GM21528 (cell line): Measurements from ENCODE around the gene NHP2.

Experiments
- ATAC-seq: cut with Tn5 transposase; IDR thresholded peaks from one replicate; pipeline ENCODE4 v1.9.1; 2021; ENCODE audit warnings: mild to moderate bottlenecking, moderate library complexity; ENCODE audit not compliant: unreplicated experiment, low FRiP score

The NHP2 gene

GRCh38 chr5:178177569-178177968, 23.9 kb upstream of the NHP2 start:
- ATAC-seq: no peak

GRCh38 chr5:178176791-178177190, 23.1 kb upstream of the NHP2 start:
- no peak for ATAC-seq

DNA sequence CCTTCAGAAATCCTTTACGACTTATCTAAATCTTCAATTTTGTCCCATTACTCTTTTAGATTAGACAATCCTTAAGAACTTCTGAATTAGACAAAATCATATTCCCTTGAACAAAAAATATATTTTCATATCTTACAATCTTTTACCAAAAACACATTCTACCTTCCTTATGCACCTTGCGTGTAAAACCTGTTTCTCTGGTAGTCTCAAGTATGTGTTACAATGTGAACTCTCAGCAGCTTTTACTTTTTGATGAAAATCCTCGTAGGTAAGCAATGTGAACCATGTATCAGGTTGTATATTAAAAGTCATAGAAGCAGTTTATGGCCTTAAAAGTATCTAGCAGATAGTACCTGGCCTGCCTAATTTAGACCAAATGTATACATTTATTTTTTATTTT, 20.8 kb upstream of the NHP2 start:
- ATAC-seq: no peak

GRCh38 chr5:178170455-178170854, 16.8 kb upstream of the NHP2 start:
- ATAC-seq: no peak

DNA sequence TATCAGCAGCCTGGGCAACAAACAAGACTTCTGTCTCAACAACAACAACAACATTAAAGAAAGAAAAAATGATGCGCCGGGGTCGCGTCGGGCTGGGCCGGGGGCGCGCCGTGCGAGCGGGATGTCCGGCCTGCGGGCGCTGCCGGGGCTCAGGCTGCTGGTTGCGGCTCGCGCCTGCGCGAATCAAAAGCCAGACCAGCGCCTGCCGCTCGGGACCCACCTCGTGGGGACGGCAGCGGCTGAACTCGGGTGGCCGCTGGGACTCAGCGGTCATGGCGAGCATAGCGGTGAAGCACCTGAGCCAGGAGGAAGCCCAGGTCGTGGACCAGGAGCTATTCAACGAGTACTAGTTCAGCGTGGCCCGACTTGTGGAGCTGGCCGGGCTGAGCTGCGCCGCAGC, 11.9 kb upstream of the NHP2 start:
- ATAC-seq: no peak

- ATAC-seq: peak; percentile 97
These were observed 10.4 kb upstream of the NHP2 start for GRCh38 chr5:178163772-178164735.

DNA sequence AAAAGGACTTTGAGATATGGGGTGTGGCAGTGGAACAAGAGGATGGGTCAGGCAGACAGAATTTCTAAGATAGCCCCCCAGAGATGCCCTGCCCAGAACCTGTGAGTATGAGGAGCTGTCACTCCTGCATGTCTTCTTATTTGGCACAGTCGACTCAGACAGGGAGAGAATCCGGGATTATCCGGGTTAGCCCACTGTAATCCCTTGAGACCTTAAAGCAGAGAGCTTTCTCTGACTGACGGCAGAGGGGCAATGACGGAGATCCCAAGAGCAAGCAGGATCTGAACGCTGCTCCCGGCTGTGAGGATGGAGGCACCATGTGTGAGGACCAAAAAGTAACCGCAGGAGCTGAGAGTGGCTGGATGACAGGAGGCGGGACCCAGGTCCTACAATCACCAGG, 8.8 kb upstream of the NHP2 start:
- ATAC-seq: no peak

DNA sequence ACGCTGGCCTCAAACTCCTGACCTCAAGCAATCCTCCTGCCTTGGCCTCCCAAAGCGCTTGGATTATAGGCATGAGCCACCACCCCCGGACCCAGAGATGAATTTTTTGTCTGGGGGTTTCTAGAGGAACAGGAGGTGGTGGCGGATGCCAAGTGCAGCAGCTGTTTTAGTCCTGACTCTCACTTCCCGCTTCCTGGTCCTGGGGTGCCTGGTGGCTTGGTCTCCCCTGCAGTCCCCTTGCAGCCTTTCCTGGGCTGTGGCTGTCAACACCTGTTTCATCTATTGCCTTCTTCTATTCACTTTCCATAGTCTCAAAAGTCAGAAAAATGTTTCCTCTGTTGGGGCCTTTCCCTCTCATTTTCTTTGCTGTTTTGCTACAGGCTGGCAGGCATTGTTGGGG, 6.5 kb upstream of the NHP2 start:
- no peak for ATAC-seq

- ATAC-seq: no peak
These were observed 1.4 kb upstream of the NHP2 start for GRCh38 chr5:178155065-178155464.

GRCh38 chr5:178152491-178153444, 917 bp downstream of the NHP2 start:
- no peak for ATAC-seq

- ATAC-seq: no peak
These were observed 2.5 kb downstream of the NHP2 start for GRCh38 chr5:178150977-178151734.

- no peak for ATAC-seq
These were observed 4.3 kb downstream of the NHP2 start for GRCh38 chr5:178149199-178149932.

GRCh38 chr5:178147406-178147805, 6.3 kb downstream of the NHP2 start:
- ATAC-seq: no peak

GRCh38 chr5:178145965-178146820, 7.5 kb downstream of the NHP2 start:
- ATAC-seq: no peak

GRCh38 chr5:178143901-178144300, 9.8 kb downstream of the NHP2 start:
- no peak for ATAC-seq

- no peak for ATAC-seq
These were observed 10.4 kb downstream of the NHP2 start for GRCh38 chr5:178143246-178143645.

GRCh38 chr5:178142642-178143041, 11.0 kb downstream of the NHP2 start:
- ATAC-seq: no peak

GRCh38 chr5:178141550-178141949, 12.1 kb downstream of the NHP2 start:
- ATAC-seq: no peak

DNA sequence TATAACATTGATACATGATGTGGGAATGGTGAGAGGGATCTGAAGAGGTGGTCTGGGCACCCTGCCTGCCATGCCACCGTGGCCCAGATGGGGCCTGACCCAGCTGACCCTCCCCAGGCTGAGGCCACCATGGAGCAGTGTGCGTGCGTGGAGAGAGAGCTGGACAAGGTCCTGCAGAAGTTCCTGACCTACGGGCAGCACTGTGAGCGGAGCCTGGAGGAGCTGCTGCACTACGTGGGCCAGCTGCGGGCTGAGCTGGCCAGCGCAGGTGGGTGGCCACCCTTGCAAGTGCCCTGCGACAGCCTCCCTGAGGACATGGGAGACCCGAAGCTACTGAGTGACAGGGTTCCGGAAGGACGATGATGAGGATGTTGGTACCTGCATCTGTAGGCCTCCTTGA, 15.7 kb downstream of the NHP2 start:
- no peak for ATAC-seq
